ENCODE measurements around the gene SHLD2. TPM values are rescaled to one million over a fixed set of nuclear protein-coding genes. Genes with fewer than 3 reads are reported as not detected.
"Not testable (repeated sequence)": the region's sequence is repeated elsewhere in the genome, so short reads cannot be mapped to it uniquely, and the experiment has no call there.

The SHLD2 gene
- total and polyA plus RNA-seq, 2 of the 13 experiments (the other 11 are each of a cell fraction or from before 2014, with no cell fraction given): 25.7 to 53.7 TPM

DNA sequence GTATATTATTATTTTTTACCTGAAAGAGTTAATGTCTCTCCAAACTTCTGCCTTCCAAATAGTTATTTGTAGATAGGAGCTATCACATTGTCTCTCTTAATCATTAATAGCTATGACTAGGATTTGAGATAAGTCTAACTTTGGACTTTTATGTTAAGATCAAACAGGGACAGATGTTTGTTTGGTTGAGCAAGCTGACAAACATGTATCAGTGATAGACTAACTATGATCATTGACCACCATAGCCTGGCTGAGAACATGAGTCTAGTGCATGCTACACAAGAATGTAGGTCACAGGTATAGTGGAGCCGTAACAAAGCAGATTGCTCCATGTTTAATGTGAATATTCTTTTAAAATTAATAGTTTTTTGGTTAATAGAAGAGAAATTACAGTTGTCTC lies 76.7 kb downstream of the SHLD2 start:
- H2AFZ ChIP-seq (ENCODE audit: low read length); in situ Hi-C loops (cut with HindIII; ENCODE audit: extremely low pct_ligation_motif_present, low pct_unique_long_range_greater_than_20kb); BruUV-seq (replicated peaks); intact Hi-C loops (cut with micrococcal nuclease; ENCODE audit: unreplicated experiment); H4K20me1 ChIP-seq (ENCODE audit: insufficient read depth, low read length); POLR2A ChIA-PET; H3K9me3 ChIP-seq (ENCODE audit: low read length); H3K36me3 ChIP-seq (replicated peaks in 1 of 2; ENCODE audit: control insufficient read depth in 1 of 2, insufficient read depth in 2 of 2, low read length in 2 of 2); FAIRE-seq; H3K27me3 ChIP-seq (ENCODE audit: control insufficient read depth in 1 of 2, insufficient read depth in 2 of 2, low read length in 2 of 2); H3K79me2 ChIP-seq (ENCODE audit: insufficient read depth, low read length); CTCF ChIA-PET (ENCODE audit: low intra/inter-chr PET ratio, low total read pairs); H3K4me3 ChIP-seq (replicated peaks in 1 of 3; ENCODE audit: insufficient read depth in 1 of 3, low read depth in 2 of 3, low read length in 3 of 3); TF ChIP-seq SOX13, FOXA1 (IDR thresholded peaks at IDR 0.05): not testable (repeated sequence)
- peak overlapping the region; percentile 56; the same call in 1 of the 2 replicates for H3K9ac ChIP-seq (ENCODE audit: insufficient read depth, low read depth, low read length)
- ATAC-seq: peak; percentile 98
- H3K27ac ChIP-seq (ENCODE audit: extremely low read length, insufficient read depth, low read length): peak overlapping the region; percentile 93
- H3K4me1 ChIP-seq (ENCODE audit: insufficient read depth, low read length): peaks cover 32% of the 10 kb centered on the region
- DNase-seq (ENCODE audit: low spot score): peak; percentile 35
- H3K4me2 ChIP-seq (ENCODE audit: low read depth, low read length): peak overlapping the region; percentile 55; the same call in 1 of the 2 replicates
- 0% methylated on average over 1 of the region's 1 CpG for WGBS (ENCODE audit: low lambda C conversion rate)
- TF ChIP-seq, protein P1, sequence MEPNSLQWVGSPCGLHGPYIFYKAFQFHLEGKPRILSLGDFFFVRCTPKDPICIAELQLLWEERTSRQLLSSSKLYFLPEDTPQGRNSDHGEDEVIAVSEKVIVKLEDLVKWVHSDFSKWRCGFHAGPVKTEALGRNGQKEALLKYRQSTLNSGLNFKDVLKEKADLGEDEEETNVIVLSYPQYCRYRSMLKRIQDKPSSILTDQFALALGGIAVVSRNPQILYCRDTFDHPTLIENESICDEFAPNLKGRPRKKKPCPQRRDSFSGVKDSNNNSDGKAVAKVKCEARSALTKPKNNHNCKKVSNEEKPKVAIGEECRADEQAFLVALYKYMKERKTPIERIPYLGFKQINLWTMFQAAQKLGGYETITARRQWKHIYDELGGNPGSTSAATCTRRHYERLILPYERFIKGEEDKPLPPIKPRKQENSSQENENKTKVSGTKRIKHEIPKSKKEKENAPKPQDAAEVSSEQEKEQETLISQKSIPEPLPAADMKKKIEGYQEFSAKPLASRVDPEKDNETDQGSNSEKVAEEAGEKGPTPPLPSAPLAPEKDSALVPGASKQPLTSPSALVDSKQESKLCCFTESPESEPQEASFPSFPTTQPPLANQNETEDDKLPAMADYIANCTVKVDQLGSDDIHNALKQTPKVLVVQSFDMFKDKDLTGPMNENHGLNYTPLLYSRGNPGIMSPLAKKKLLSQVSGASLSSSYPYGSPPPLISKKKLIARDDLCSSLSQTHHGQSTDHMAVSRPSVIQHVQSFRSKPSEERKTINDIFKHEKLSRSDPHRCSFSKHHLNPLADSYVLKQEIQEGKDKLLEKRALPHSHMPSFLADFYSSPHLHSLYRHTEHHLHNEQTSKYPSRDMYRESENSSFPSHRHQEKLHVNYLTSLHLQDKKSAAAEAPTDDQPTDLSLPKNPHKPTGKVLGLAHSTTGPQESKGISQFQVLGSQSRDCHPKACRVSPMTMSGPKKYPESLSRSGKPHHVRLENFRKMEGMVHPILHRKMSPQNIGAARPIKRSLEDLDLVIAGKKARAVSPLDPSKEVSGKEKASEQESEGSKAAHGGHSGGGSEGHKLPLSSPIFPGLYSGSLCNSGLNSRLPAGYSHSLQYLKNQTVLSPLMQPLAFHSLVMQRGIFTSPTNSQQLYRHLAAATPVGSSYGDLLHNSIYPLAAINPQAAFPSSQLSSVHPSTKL (CRISPR knock-in tag; IDR thresholded peaks at IDR 0.05): peak; percentile 67
- TF ChIP-seq PPARG (CRISPR knock-in tag; conservative IDR thresholded peaks at IDR 0.05): peak; percentile 95
- 0 out of 2 replicates have a peak, but pooled peaks have one; percentile 26 for TF ChIP-seq BCL6 (CRISPR knock-in tag; IDR thresholded peaks at IDR 0.05)
- peak in 1 of 2 experiments; percentile 59; a peak in 1 of 4 replicates for TF ChIP-seq SOX13 (CRISPR knock-in tag; conservative IDR thresholded peaks at IDR 0.05 in 1 of 2, IDR thresholded peaks at IDR 0.05 in 1 of 2)
- TF ChIP-seq, protein P2, sequence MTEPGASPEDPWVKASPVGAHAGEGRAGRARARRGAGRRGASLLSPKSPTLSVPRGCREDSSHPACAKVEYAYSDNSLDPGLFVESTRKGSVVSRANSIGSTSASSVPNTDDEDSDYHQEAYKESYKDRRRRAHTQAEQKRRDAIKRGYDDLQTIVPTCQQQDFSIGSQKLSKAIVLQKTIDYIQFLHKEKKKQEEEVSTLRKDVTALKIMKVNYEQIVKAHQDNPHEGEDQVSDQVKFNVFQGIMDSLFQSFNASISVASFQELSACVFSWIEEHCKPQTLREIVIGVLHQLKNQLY (CRISPR knock-in tag; IDR thresholded peaks at IDR 0.05): peak; percentile 98
- TF ChIP-seq ZNF652 (CRISPR knock-in tag; IDR thresholded peaks at IDR 0.05; ENCODE audit: borderline replicate concordance, low read depth): peak; percentile 91
- peak; percentile 49 for TF ChIP-seq FOSL2 (CRISPR knock-in tag; IDR thresholded peaks at IDR 0.05)
- peak; percentile 54; the same call in 1 of the 2 replicates for TF ChIP-seq GATA4 (IDR thresholded peaks at IDR 0.05; ENCODE audit: borderline replicate concordance, low read depth)
- TF ChIP-seq, protein P3, sequence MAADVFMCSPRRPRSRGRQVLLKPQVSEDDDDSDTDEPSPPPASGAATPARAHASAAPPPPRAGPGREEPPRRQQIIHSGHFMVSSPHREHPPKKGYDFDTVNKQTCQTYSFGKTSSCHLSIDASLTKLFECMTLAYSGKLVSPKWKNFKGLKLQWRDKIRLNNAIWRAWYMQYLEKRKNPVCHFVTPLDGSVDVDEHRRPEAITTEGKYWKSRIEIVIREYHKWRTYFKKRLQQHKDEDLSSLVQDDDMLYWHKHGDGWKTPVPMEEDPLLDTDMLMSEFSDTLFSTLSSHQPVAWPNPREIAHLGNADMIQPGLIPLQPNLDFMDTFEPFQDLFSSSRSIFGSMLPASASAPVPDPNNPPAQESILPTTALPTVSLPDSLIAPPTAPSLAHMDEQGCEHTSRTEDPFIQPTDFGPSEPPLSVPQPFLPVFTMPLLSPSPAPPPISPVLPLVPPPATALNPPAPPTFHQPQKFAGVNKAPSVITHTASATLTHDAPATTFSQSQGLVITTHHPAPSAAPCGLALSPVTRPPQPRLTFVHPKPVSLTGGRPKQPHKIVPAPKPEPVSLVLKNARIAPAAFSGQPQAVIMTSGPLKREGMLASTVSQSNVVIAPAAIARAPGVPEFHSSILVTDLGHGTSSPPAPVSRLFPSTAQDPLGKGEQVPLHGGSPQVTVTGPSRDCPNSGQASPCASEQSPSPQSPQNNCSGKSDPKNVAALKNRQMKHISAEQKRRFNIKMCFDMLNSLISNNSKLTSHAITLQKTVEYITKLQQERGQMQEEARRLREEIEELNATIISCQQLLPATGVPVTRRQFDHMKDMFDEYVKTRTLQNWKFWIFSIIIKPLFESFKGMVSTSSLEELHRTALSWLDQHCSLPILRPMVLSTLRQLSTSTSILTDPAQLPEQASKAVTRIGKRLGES (CRISPR knock-in tag; IDR thresholded peaks at IDR 0.05; ENCODE audit: borderline replicate concordance): peak; percentile 79; the same call in 1 of the 2 replicates
- TF ChIP-seq PAXIP1 (CRISPR knock-in tag; conservative IDR thresholded peaks at IDR 0.05): peak; percentile 60
- peak; percentile 73 for TF ChIP-seq TCF7 (IDR thresholded peaks at IDR 0.05; ENCODE audit: low read depth)
- peak; percentile 83 for TF ChIP-seq NCOA2 (CRISPR knock-in tag; IDR thresholded peaks at IDR 0.05)
- TF ChIP-seq FOXA1 (CRISPR knock-in tag; IDR thresholded peaks at IDR 0.05): 0 out of 2 replicates have a peak, but pooled peaks have one; percentile 22
